IMR-90 (cell line): ENCODE data around the gene TNNC1. TPM values are rescaled to one million over a fixed set of nuclear protein-coding genes. Genes with fewer than 3 reads are reported as not detected.

ENCODE experiments used
- ATAC-seq: fragments of 200-7000 bp; cut with Tn5 transposase; 2 replicates; pipeline ENCODE4 v1.9.1; 2020; ENCODE audit warnings: low read depth, mild to moderate bottlenecking, moderate library complexity
- BruUV-seq: library from RNA; stranded (reverse); fragments of 400-500 nt; replicated peaks from 2 replicates; lab custom pipeline; 2021; lab: Mats Ljungman, UMichigan
- CTCF ChIA-PET: fragments of 300-600 bp; formaldehyde crosslinking; extraction: SDS; loops from one replicate; lab custom pipeline; 2021; ENCODE audit warnings: antibody characterized with exemption; lab: Yijun Ruan, JAX
- POLR2A ChIA-PET: fragments of 300-600 bp; sonication (Branson Sonifier 250); formaldehyde crosslinking; loops from one replicate; lab custom pipeline; 2022; ENCODE audit warnings: antibody characterized with exemption; ENCODE audit not compliant: unreplicated experiment; lab: Charles Lee
- DNase-seq: peaks from one replicate; pipeline ENCODE4 v3.0.0; 2013
- H2AFZ ChIP-seq: replicated peaks from 2 replicates; pipeline ENCODE3; 2013; ENCODE audit warnings: low read length, mild to moderate bottlenecking; ENCODE audit not compliant: poor library complexity
- H2AK5ac ChIP-seq: 2 replicates; pipeline ENCODE4 v1.6.1; 2013; ENCODE audit warnings: low read depth, low read length, inconsistent platforms
- H2AK9ac ChIP-seq: replicated peaks from 2 replicates; pipeline ENCODE3; 2013; ENCODE audit warnings: mild to moderate bottlenecking, low read depth, low read length, moderate library complexity; ENCODE audit not compliant: poor library complexity
- H2BK120ac ChIP-seq: 2 replicates; pipeline ENCODE4 v1.6.1; 2013; ENCODE audit warnings: low read depth, low read length, inconsistent platforms
- H2BK15ac ChIP-seq: 3 replicates; pipeline ENCODE4 v1.6.1; 2013; ENCODE audit warnings: low read depth, low read length, inconsistent platforms
- H2BK20ac ChIP-seq: 2 replicates; pipeline ENCODE4 v1.6.1; 2013; ENCODE audit warnings: low read depth, mild to moderate bottlenecking, inconsistent platforms, low read length, moderate library complexity
- H2BK5ac ChIP-seq: 2 replicates; pipeline ENCODE4 v1.6.1; 2013; ENCODE audit warnings: mild to moderate bottlenecking, low read depth, low read length, inconsistent platforms; ENCODE audit not compliant: poor library complexity, severe bottlenecking
- H3K14ac ChIP-seq: replicated peaks from 2 replicates; pipeline ENCODE4 v1.6.1; 2013; ENCODE audit warnings: low read depth, low read length, inconsistent platforms
- H3K18ac ChIP-seq: 2 replicates; pipeline ENCODE4 v1.6.1; 2013; ENCODE audit warnings: low read depth, low read length, control low read depth
- H3K23ac ChIP-seq: 2 replicates; pipeline ENCODE4 v1.6.1; 2013; ENCODE audit warnings: low read depth, low read length, inconsistent platforms
- H3K27ac ChIP-seq: 2 replicates; pipeline ENCODE4 v1.5.1; 2013; ENCODE audit warnings: mild to moderate bottlenecking, control low read depth, low read length; ENCODE audit not compliant: insufficient read depth
- H3K27me3 ChIP-seq: 2 replicates; pipeline ENCODE4 v1.6.1; 2013; ENCODE audit warnings: low read length; ENCODE audit not compliant: control insufficient read depth, insufficient read depth
- H3K36me3 ChIP-seq: 2 replicates; pipeline ENCODE4 v1.6.1; 2013; ENCODE audit warnings: low read length, mixed read lengths; ENCODE audit not compliant: control insufficient read depth, insufficient read depth
- H3K4ac ChIP-seq: 2 replicates; pipeline ENCODE4 v1.6.1; 2013; ENCODE audit warnings: low read depth, low read length, inconsistent platforms
- H3K4me1 ChIP-seq: 2 replicates; pipeline ENCODE4 v1.6.1; 2013; ENCODE audit warnings: low read length, mixed read lengths; ENCODE audit not compliant: control insufficient read depth, insufficient read depth
- H3K4me2 ChIP-seq: 2 replicates; pipeline ENCODE4 v1.6.1; 2013; ENCODE audit warnings: low read depth, mild to moderate bottlenecking, control low read depth, low read length, moderate library complexity
- H3K4me3 ChIP-seq: 2 replicates; pipeline ENCODE4 v1.5.1; 2013; ENCODE audit warnings: low read depth, mild to moderate bottlenecking, control low read depth, low read length, moderate library complexity; ENCODE audit not compliant: insufficient read depth
- H3K56ac ChIP-seq: 2 replicates; pipeline ENCODE4 v1.6.1; 2013; ENCODE audit warnings: low read length, inconsistent platforms; ENCODE audit not compliant: insufficient read depth; ENCODE audit errors: extremely low read depth
- H3K79me1 ChIP-seq, 2 experiments: 2 replicates each; pipeline ENCODE4 v1.6.1; 2013; ENCODE audit warnings: low read length in 2 of 2, inconsistent platforms in 1 of 2, low read depth in 1 of 2
- H3K9ac ChIP-seq: 2 replicates; pipeline ENCODE4 v1.6.1; 2013; ENCODE audit warnings: low read depth, low read length, control low read depth
- H3K9me1 ChIP-seq: 2 replicates; pipeline ENCODE4 v1.6.1; 2013; ENCODE audit warnings: low read length, inconsistent platforms; ENCODE audit not compliant: insufficient read depth
- H3K9me3 ChIP-seq: 2 replicates; pipeline ENCODE4 v1.6.1; 2013; ENCODE audit warnings: low read length; ENCODE audit not compliant: control insufficient read depth, insufficient read depth
- H4K20me1 ChIP-seq: 2 replicates; pipeline ENCODE4 v1.6.1; 2013; ENCODE audit warnings: low read length, inconsistent platforms; ENCODE audit not compliant: insufficient read depth
- H4K5ac ChIP-seq: 2 replicates; pipeline ENCODE4 v1.6.1; 2013; ENCODE audit warnings: mild to moderate bottlenecking, low read depth, low read length, control low read depth
- H4K8ac ChIP-seq, 2 experiments: 2 replicates each; pipeline ENCODE4 v1.6.1; 2013; ENCODE audit warnings: low read depth in 2 of 2, low read length in 2 of 2, control low read depth in 1 of 2, inconsistent platforms in 1 of 2
- H4K91ac ChIP-seq: 2 replicates; pipeline ENCODE4 v1.6.1; 2013; ENCODE audit warnings: low read depth, low read length, inconsistent platforms; ENCODE audit not compliant: insufficient read depth
- CEBPB ChIP-seq: IDR thresholded peaks from 2 replicates; pipeline ENCODE4 v1.6.1; 2012; ENCODE audit warnings: low read depth, low read length, improper control_type of control experiment
- CHD1 ChIP-seq: IDR thresholded peaks from 2 replicates; pipeline ENCODE4 v1.6.1; 2012; ENCODE audit warnings: low read depth, low read length, improper control_type of control experiment
- FOS ChIP-seq: fragments of 150-350 bp; IDR thresholded peaks from 2 replicates; pipeline ENCODE4 v1.6.1; 2016; ENCODE audit warnings: low read depth, low read length
- MAZ ChIP-seq: IDR thresholded peaks from 2 replicates; pipeline ENCODE4 v1.6.1; 2012; ENCODE audit warnings: low read depth, mild to moderate bottlenecking, low read length, improper control_type of control experiment, moderate library complexity, borderline replicate concordance
- MXI1 ChIP-seq: IDR thresholded peaks from 2 replicates; pipeline ENCODE4 v1.6.1; 2012; ENCODE audit warnings: low read depth, mild to moderate bottlenecking, low read length, moderate library complexity, borderline replicate concordance
- NFE2L2 ChIP-seq: fragments of 150-350 bp; IDR thresholded peaks from 2 replicates; pipeline ENCODE4 v1.6.1; 2016; ENCODE audit warnings: low read depth, mild to moderate bottlenecking, low read length
- POLR2A ChIP-seq: IDR thresholded peaks from 2 replicates; pipeline ENCODE4 v1.6.1; 2012; ENCODE audit warnings: mild to moderate bottlenecking, low read depth, low read length
- RAD21 ChIP-seq: IDR thresholded peaks from 2 replicates; pipeline ENCODE4 v1.6.1; 2012; ENCODE audit warnings: low read length, improper control_type of control experiment
- RCOR1 ChIP-seq: IDR thresholded peaks from 2 replicates; pipeline ENCODE4 v1.6.1; 2012; ENCODE audit warnings: mild to moderate bottlenecking, low read length, improper control_type of control experiment; ENCODE audit not compliant: insufficient replicate concordance
- RFX5 ChIP-seq: IDR thresholded peaks from 2 replicates; pipeline ENCODE4 v1.8.0; 2012; ENCODE audit warnings: low read depth, mild to moderate bottlenecking, low read length, moderate library complexity
- SMC3 ChIP-seq: fragments of 150-350 bp; IDR thresholded peaks from 2 replicates; pipeline ENCODE4 v1.6.1; 2016; ENCODE audit warnings: low read depth, mild to moderate bottlenecking, antibody characterized with exemption, low read length, moderate library complexity
- USF2 ChIP-seq: fragments of 150-350 bp; IDR thresholded peaks from 2 replicates; pipeline ENCODE4 v1.6.1; 2017; ENCODE audit warnings: mild to moderate bottlenecking, antibody characterized with exemption, low read length, low read depth
- WGBS, 2 experiments: methylation state at CpG; one replicate each; pipeline versions ENCODE4 v1.1.5 to v1.1.7; 2013; ENCODE audit warnings: missing lambda C conversion rate in 2 of 2; ENCODE audit not compliant: insufficient read length in 1 of 2; ENCODE audit errors: extremely low coverage in 2 of 2; 5-methylcytosine and 5-hydroxymethylcytosine counted together
- dilution Hi-C: fragments of 300-500 bp; cut with HindIII; formaldehyde crosslinking; loops from one replicate; pipeline ENCODE4 v1.14.3; 2018; ENCODE audit warnings: low sequenced_read_pairs; ENCODE audit not compliant: unreplicated experiment
- in situ Hi-C: fragments of 300-500 bp; cut with MboI; formaldehyde crosslinking; loops from 3 replicates; pipeline ENCODE4 v1.14.3; 2019; ENCODE audit warnings: low sequenced_read_pairs, inconsistent platforms, mixed read lengths
- intact Hi-C: fragments of 100-400 bp; cut with micrococcal nuclease; formaldehyde crosslinking; loops from 2 replicates; pipeline ENCODE4 v1.10.0; 2022
- polyA plus RNA-seq, 3 experiments: library from polyadenylated mRNA; depleted of rRNA; stranded (reverse); fragments of >200 nt; gene quantifications; 2 replicates each; pipeline ENCODE4 v1.2.3, GENCODE V29; 2012; ENCODE audit warnings: low replicate concordance in 1 of 3
- total RNA-seq: library from RNA; depleted of rRNA; stranded (reverse); fragments of >200 nt; gene quantifications from 2 replicates; pipeline ENCODE4 v1.2.3, GENCODE V29; 2012
- TF ChIP-seq, protein P1 (sequence below): fragments of 150-350 bp; IDR thresholded peaks from 2 replicates; pipeline ENCODE4 v1.6.1; 2016; ENCODE audit warnings: low read depth, mild to moderate bottlenecking, low read length, moderate library complexity, borderline replicate concordance

The TNNC1 gene
- total and polyA plus RNA-seq, 2 of the 4 experiments (the other 2 are of a cell fraction): 1.3 to 4.6 TPM

DNA sequence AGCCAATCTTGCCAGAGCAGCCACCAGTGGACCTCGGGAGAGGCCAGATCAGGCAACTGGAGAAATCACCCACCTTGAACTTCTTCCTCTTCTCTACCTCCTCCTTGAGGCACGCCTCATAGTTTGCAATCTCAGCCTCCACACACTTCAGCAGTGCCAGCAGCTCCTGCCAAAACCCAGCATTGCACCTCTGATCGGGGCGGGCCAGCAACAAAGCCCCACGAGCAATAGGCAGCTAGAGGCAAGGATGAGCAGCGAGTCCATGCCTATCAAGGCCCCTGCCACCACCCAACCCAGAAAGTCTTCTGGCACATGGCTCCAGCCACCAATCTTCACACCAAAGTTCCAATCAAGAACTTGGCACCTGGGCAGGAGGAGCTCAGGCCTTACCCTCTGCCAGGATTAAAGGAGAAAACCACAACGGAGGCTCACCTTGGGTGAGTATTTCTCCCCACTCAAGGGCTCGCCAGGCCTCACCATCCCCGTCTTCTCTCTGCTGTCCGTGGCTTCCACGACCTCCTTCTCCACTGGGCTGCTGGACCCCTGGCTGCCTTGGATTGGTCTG, 51.1 kb downstream of the TNNC1 start:
- CTCF ChIA-PET: no interaction called here
- no TSS peak for BruUV-seq
- ATAC-seq: no peak

More for the DNA sequence above, 51.1 kb downstream of the TNNC1 start:
- no peak overlapping the region for H2AK5ac ChIP-seq
- H2AK9ac ChIP-seq: no peak overlapping the region
- H3K4ac ChIP-seq: no peak overlapping the region
- no peak overlapping the region for H3K4me2 ChIP-seq
- H3K9me3 ChIP-seq: no peaks in the 10 kb centered on the region
- intact Hi-C loops (no loop called here), in situ Hi-C loops (no loop called here), dilution Hi-C loops (no loop called here)
- no peak for DNase-seq
- H3K27me3 ChIP-seq: no peaks in the 10 kb centered on the region
- H3K36me3 ChIP-seq: peaks cover 68% of the 10 kb centered on the region
- no peak overlapping the region for H4K8ac ChIP-seq
- 100% methylated on average over 4 of the region's 11 CpGs; no CpG with 5 or more reads in 1 of the 2 experiments for WGBS, 2 experiments
- no peak overlapping the region for H2BK15ac ChIP-seq
- TF ChIP-seq MAZ (no peak), RAD21 (no peak), SMC3 (no peak), FOS (no peak), MXI1 (no peak), NFE2L2 (no peak), RCOR1 (no peak), RFX5 (no peak), CHD1 (no peak), CEBPB (no peak), USF2 (no peak), POLR2A (no peak)
- TF ChIP-seq, protein P1, sequence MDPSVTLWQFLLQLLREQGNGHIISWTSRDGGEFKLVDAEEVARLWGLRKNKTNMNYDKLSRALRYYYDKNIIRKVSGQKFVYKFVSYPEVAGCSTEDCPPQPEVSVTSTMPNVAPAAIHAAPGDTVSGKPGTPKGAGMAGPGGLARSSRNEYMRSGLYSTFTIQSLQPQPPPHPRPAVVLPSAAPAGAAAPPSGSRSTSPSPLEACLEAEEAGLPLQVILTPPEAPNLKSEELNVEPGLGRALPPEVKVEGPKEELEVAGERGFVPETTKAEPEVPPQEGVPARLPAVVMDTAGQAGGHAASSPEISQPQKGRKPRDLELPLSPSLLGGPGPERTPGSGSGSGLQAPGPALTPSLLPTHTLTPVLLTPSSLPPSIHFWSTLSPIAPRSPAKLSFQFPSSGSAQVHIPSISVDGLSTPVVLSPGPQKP: no peak
- H3K79me1 ChIP-seq: peaks cover 7 to 18% of the 10 kb centered on the region in 2 experiments
- H2BK20ac ChIP-seq: no peak overlapping the region
- no peak overlapping the region for H3K27ac ChIP-seq
- H3K9me1 ChIP-seq: 0 out of 2 replicates have a peak, but pooled peaks cover 6% of the 10 kb centered on the region
- no peak overlapping the region for H3K4me3 ChIP-seq
- H3K14ac ChIP-seq: no peak overlapping the region
- H2AFZ ChIP-seq: no peak overlapping the region
- H3K56ac ChIP-seq: no peak overlapping the region
- no peak overlapping the region for H3K9ac ChIP-seq
- H4K20me1 ChIP-seq: no peaks in the 10 kb centered on the region; the same call in 1 of the 2 replicates
- H3K18ac ChIP-seq: no peak overlapping the region
- no peak overlapping the region for H2BK120ac ChIP-seq
- no peak overlapping the region for H4K5ac ChIP-seq
- H4K91ac ChIP-seq: no peak overlapping the region
- peaks cover under 1% of the 10 kb centered on the region; the same call in 1 of the 2 replicates for H3K4me1 ChIP-seq
- no peak overlapping the region for H2BK5ac ChIP-seq
- POLR2A ChIA-PET: no interaction called here
- no peak overlapping the region for H3K23ac ChIP-seq
